ENCODE measurements around the gene C1GALT1.

DNA sequence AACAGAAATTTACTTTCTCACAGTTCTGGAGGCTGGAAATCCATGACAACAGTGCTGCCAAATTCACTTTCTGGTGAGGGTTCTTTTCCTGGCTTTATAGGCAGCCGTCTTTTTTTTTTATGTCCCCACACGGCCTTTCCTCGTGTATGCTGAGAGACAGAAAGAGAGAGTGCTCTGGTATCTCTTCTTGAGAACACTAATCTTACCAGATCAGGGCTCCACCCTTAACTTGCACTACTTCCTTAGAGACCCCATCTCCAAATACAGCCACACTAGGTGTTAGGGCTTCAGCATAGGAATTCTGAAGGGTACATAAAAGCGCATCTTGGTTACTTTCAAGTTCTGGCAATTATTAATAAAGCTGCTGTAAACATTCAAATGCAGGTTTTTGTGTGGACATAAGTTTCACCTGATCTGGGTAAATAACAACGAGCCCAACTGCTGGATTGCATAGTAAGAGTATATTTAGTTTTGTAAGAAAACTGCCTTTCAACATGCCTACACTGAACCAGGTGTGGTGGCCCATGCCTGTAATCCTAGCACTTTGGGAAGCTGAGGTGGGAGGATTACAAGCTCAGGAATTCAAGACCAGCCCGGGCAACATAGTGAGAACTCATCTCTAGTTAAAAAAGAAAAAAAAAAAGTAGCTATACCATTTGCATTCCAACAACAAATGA lies 8.2 kb upstream of the C1GALT1 start:
- TF ChIP-seq, protein P1, sequence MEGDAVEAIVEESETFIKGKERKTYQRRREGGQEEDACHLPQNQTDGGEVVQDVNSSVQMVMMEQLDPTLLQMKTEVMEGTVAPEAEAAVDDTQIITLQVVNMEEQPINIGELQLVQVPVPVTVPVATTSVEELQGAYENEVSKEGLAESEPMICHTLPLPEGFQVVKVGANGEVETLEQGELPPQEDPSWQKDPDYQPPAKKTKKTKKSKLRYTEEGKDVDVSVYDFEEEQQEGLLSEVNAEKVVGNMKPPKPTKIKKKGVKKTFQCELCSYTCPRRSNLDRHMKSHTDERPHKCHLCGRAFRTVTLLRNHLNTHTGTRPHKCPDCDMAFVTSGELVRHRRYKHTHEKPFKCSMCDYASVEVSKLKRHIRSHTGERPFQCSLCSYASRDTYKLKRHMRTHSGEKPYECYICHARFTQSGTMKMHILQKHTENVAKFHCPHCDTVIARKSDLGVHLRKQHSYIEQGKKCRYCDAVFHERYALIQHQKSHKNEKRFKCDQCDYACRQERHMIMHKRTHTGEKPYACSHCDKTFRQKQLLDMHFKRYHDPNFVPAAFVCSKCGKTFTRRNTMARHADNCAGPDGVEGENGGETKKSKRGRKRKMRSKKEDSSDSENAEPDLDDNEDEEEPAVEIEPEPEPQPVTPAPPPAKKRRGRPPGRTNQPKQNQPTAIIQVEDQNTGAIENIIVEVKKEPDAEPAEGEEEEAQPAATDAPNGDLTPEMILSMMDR (IDR thresholded peaks at IDR 0.05) = no peak
- no peak for TF ChIP-seq EP300 (IDR thresholded peaks at IDR 0.05)
- no peak for TF ChIP-seq POLR2A (IDR thresholded peaks at IDR 0.05)
